ENCODE measurements around the gene ADORA2B. TPM values are rescaled to one million over a fixed set of nuclear protein-coding genes. Genes with fewer than 3 reads are reported as not detected.

Gene ADORA2B
- total and polyA plus RNA-seq, 2 of the 4 experiments (the other 2 are of a cell fraction) = 5.2 to 5.5 TPM

- peaks cover 2% of the 10 kb centered on the region for H3K9me1 ChIP-seq (ENCODE audit: insufficient read depth, low read length)
- H4K8ac ChIP-seq (ENCODE audit: low read depth in 2 of 2, low read length in 2 of 2) = peak overlapping the region; percentile 52 to 60; a peak in 3 of 4 replicates
- H3K4ac ChIP-seq (ENCODE audit: low read depth, low read length) = peak overlapping the region; percentile 33
- H2BK5ac ChIP-seq (ENCODE audit: low read depth, low read length, poor library complexity, severe bottlenecking) = no peak overlapping the region
- H3K4me1 ChIP-seq (ENCODE audit: control insufficient read depth, insufficient read depth, low read length) = peaks cover 10% of the 10 kb centered on the region
- peak overlapping the region; percentile 68 for H4K91ac ChIP-seq (ENCODE audit: insufficient read depth, low read depth, low read length)
- peaks cover 2% of the 10 kb centered on the region; the same call in 1 of the 2 replicates for H3K27me3 ChIP-seq (ENCODE audit: control insufficient read depth, insufficient read depth, low read length)
- no peaks in the 10 kb centered on the region for H3K36me3 ChIP-seq (ENCODE audit: control insufficient read depth, insufficient read depth, low read length)
- intact Hi-C loops (cut with micrococcal nuclease) = no loop called here
- no TSS peak for BruUV-seq (replicated peaks)
- peak overlapping the region; percentile 7; the same call in 1 of the 2 replicates for H3K23ac ChIP-seq (ENCODE audit: low read depth, low read length)
- WGBS, 2 experiments (ENCODE audit: extremely low coverage in 2 of 2, insufficient read length in 1 of 2) = no CpG with 5 or more reads among the region's 3 CpGs
- no peak overlapping the region for H3K56ac ChIP-seq (ENCODE audit: extremely low read depth, insufficient read depth, low read length)
- in situ Hi-C loops (cut with MboI; ENCODE audit: low sequenced_read_pairs) = no loop called here
- H3K79me1 ChIP-seq (ENCODE audit: low read depth in 1 of 2, low read length in 2 of 2) = no peaks in the 10 kb centered on the region
- POLR2A ChIA-PET (ENCODE audit: unreplicated experiment) = no interaction called here
- peak overlapping the region; percentile 75 for H2BK120ac ChIP-seq (ENCODE audit: low read depth, low read length)
- H3K9me3 ChIP-seq (ENCODE audit: control insufficient read depth, insufficient read depth, low read length) = peaks cover 6% of the 10 kb centered on the region
- H3K9ac ChIP-seq (ENCODE audit: low read depth, low read length) = no peak overlapping the region
- peak overlapping the region; percentile 78; the same call in 1 of the 2 replicates for H2BK20ac ChIP-seq (ENCODE audit: low read depth, low read length)
- peak overlapping the region; percentile 34 for H2BK15ac ChIP-seq (ENCODE audit: low read depth, low read length)
- no peak overlapping the region for H2AFZ ChIP-seq (replicated peaks; ENCODE audit: low read length, poor library complexity)
- dilution Hi-C loops (cut with HindIII; ENCODE audit: low sequenced_read_pairs, unreplicated experiment) = no loop called here
- peak overlapping the region; percentile 48; the same call in 1 of the 2 replicates for H3K14ac ChIP-seq (replicated peaks; ENCODE audit: low read depth, low read length)
- TF ChIP-seq CTCF (conservative IDR thresholded peaks at IDR 0.05; ENCODE audit: low read depth, low read length) = no peak
- no peak for TF ChIP-seq RCOR1 (IDR thresholded peaks at IDR 0.05; ENCODE audit: insufficient replicate concordance, low read length)
- no peak for TF ChIP-seq RFX5 (IDR thresholded peaks at IDR 0.05; ENCODE audit: low read depth, low read length)
- H4K5ac ChIP-seq (ENCODE audit: low read depth, low read length) = no peak overlapping the region
- ATAC-seq (ENCODE audit: low read depth) = no peak
- no peak overlapping the region for H2AK9ac ChIP-seq (replicated peaks; ENCODE audit: low read depth, low read length, poor library complexity)
- peak overlapping the region; percentile 46; the same call in 1 of the 2 replicates for H3K18ac ChIP-seq (ENCODE audit: low read depth, low read length)
- no peaks in the 10 kb centered on the region for H4K20me1 ChIP-seq (ENCODE audit: insufficient read depth, low read length)
- no peak overlapping the region for H3K4me3 ChIP-seq (ENCODE audit: insufficient read depth, low read depth, low read length)
- DNase-seq = no peak
- H3K27ac ChIP-seq (ENCODE audit: insufficient read depth, low read length) = no peak overlapping the region
- peak overlapping the region; percentile 75 for H2AK5ac ChIP-seq (ENCODE audit: low read depth, low read length)
- CTCF ChIA-PET = no interaction called here
- no peak overlapping the region for H3K4me2 ChIP-seq (ENCODE audit: low read depth, low read length)
Observed at GRCh38 chr17:15913826-15914225, 31.1 kb upstream of the ADORA2B start.

All from IMR-90 (cell line).